ENCODE data around the gene ARHGAP26. TPM values are rescaled to one million over a fixed set of nuclear protein-coding genes. Genes with fewer than 3 reads are reported as not detected.

ARHGAP26 gene
- total RNA-seq, 1 donor from 2014 or later = 18.7 TPM

GRCh38 chr5:142797420-142797819, 27.2 kb downstream of the ARHGAP26 start:
- no peak for DNase-seq (ENCODE audit: extremely low spot score, unreplicated experiment)
- Mint-ChIP-seq H3K9me3 (no peaks in the 10 kb centered on the region), H3K27ac (no peak overlapping the region), H3K4me1 (ENCODE audit: unreplicated experiment) (peaks cover 14% of the 10 kb centered on the region), H3K36me3 (no peaks in the 10 kb centered on the region), H3K4me3 (no peak overlapping the region), H3K27me3 (peaks cover 3% of the 10 kb centered on the region)
- no peak for TF ChIP-seq CTCF (conservative IDR thresholded peaks at IDR 0.05)

GRCh38 chr5:142798099-142798770, 28.1 kb downstream of the ARHGAP26 start:
- Mint-ChIP-seq H3K4me3 (no peak overlapping the region), H3K9me3 (no peaks in the 10 kb centered on the region)

GRCh38 chr5:142800776-142801494, 30.8 kb downstream of the ARHGAP26 start:
- Mint-ChIP-seq H3K36me3 (no peaks in the 10 kb centered on the region), H3K4me1 (ENCODE audit: unreplicated experiment) (peaks cover 7% of the 10 kb centered on the region), H3K4me3 (no peak overlapping the region), H3K27me3 (peaks cover 3% of the 10 kb centered on the region), H3K27ac (no peak overlapping the region), H3K9me3 (no peaks in the 10 kb centered on the region)
- TF ChIP-seq CTCF (conservative IDR thresholded peaks at IDR 0.05) = no peak
- no peak for DNase-seq (ENCODE audit: extremely low spot score, unreplicated experiment)

More at GRCh38 chr5:142798099-142798770, 28.1 kb downstream of the ARHGAP26 start:
- DNase-seq (ENCODE audit: extremely low spot score, unreplicated experiment) = no peak
- Mint-ChIP-seq H3K27me3 (peaks cover 3% of the 10 kb centered on the region), H3K27ac (no peak overlapping the region), H3K36me3 (no peaks in the 10 kb centered on the region), H3K4me1 (ENCODE audit: unreplicated experiment) (peaks cover 12% of the 10 kb centered on the region)
- TF ChIP-seq CTCF (conservative IDR thresholded peaks at IDR 0.05) = no peak

- no peaks in the 10 kb centered on the region for H3K9me3 Mint-ChIP-seq
- no peak overlapping the region for H3K27ac Mint-ChIP-seq
- H3K4me1 Mint-ChIP-seq (ENCODE audit: unreplicated experiment) = peaks cover 7% of the 10 kb centered on the region
- no peak for TF ChIP-seq CTCF (conservative IDR thresholded peaks at IDR 0.05)
- DNase-seq (ENCODE audit: extremely low spot score, unreplicated experiment) = no peak
- no peaks in the 10 kb centered on the region for H3K36me3 Mint-ChIP-seq
- H3K4me3 Mint-ChIP-seq = no peak overlapping the region
- peaks cover 3% of the 10 kb centered on the region for H3K27me3 Mint-ChIP-seq
Measured at GRCh38 chr5:142801495-142801871, 31.3 kb downstream of the ARHGAP26 start.

GRCh38 chr5:142803428-142804125, 33.4 kb downstream of the ARHGAP26 start:
- no peaks in the 10 kb centered on the region for H3K27me3 Mint-ChIP-seq
- no peak for TF ChIP-seq CTCF (conservative IDR thresholded peaks at IDR 0.05)
- no peak overlapping the region for H3K4me3 Mint-ChIP-seq
- peaks cover 24% of the 10 kb centered on the region for H3K4me1 Mint-ChIP-seq (ENCODE audit: unreplicated experiment)
- H3K36me3 Mint-ChIP-seq = no peaks in the 10 kb centered on the region
- DNase-seq (ENCODE audit: extremely low spot score, unreplicated experiment) = no peak
- H3K9me3 Mint-ChIP-seq = no peaks in the 10 kb centered on the region
- H3K27ac Mint-ChIP-seq = no peak overlapping the region

Data from type B pancreatic cell (in vitro differentiated cells).